PC-9 (cell line): ENCODE data around the gene ABHD16B. TPM values are rescaled to one million over a fixed set of nuclear protein-coding genes. Genes with fewer than 3 reads are reported as not detected.

ENCODE experiments used
- BruUV-seq: library from RNA; stranded (reverse); fragments of 400-500 nt; replicated peaks from 2 replicates; lab custom pipeline; 2021; lab: Mats Ljungman, UMichigan
- CTCF ChIA-PET: fragments of 300-600 bp; sonication (Branson Sonifier 250); formaldehyde crosslinking; loops from one replicate; lab custom pipeline; 2022; ENCODE audit warnings: antibody characterized with exemption; lab: Charles Lee
- POLR2A ChIA-PET: fragments of 300-600 bp; sonication (Branson Sonifier 250); formaldehyde crosslinking; loops from one replicate; lab custom pipeline; 2022; ENCODE audit warnings: antibody characterized with exemption; ENCODE audit not compliant: unreplicated experiment; lab: Charles Lee
- DNase-seq, 2 experiments: peaks; one replicate each; pipeline versions ENCODE4 v3.0.0 to v3.0.0-alpha.2; 2015 to 2022; ENCODE audit warnings: mixed read lengths in 1 of 2
- H2AFZ ChIP-seq: fragments of 200-600 bp; sonication (generic); 2 replicates; pipeline ENCODE4 v1.8.1; 2017; ENCODE audit warnings: antibody characterized with exemption
- H3F3A ChIP-seq: fragments of 200-600 bp; sonication (generic); 2 replicates; pipeline ENCODE4 v1.8.1; 2017; ENCODE audit warnings: antibody characterized with exemption, mild to moderate bottlenecking, low read depth; ENCODE audit not compliant: insufficient read depth
- H3K27ac ChIP-seq: fragments of 200-600 bp; sonication (generic); 2 replicates; pipeline ENCODE4 v1.6.1; 2016; ENCODE audit warnings: mixed run types
- H3K27me3 ChIP-seq: fragments of 200-600 bp; sonication (generic); 2 replicates; pipeline ENCODE4 v1.6.1; 2016; ENCODE audit warnings: low read depth, mixed run types; ENCODE audit not compliant: insufficient read depth
- H3K36me3 ChIP-seq: fragments of 200-600 bp; sonication (generic); 2 replicates; pipeline ENCODE4 v1.6.1; 2016; ENCODE audit warnings: low read depth, mixed run types
- H3K4me1 ChIP-seq: fragments of 200-600 bp; sonication (generic); replicated peaks from 2 replicates; pipeline ENCODE4 v1.6.1; 2016; ENCODE audit warnings: mixed run types; ENCODE audit not compliant: insufficient read depth
- H3K4me2 ChIP-seq: fragments of 200-600 bp; sonication (generic); 2 replicates; pipeline ENCODE4 v1.6.1; 2017; ENCODE audit warnings: mixed run types
- H3K4me3 ChIP-seq: fragments of 200-600 bp; sonication (generic); 2 replicates; pipeline ENCODE4 v1.6.1; 2016; ENCODE audit warnings: mixed run types
- H3K79me2 ChIP-seq: fragments of 200-600 bp; sonication (generic); 2 replicates; pipeline ENCODE4 v1.6.1; 2017; ENCODE audit warnings: low read depth, mixed run types
- H3K9me2 ChIP-seq: fragments of 200-600 bp; sonication (generic); 2 replicates; pipeline ENCODE4 v1.8.1; 2017; ENCODE audit warnings: mild to moderate bottlenecking; ENCODE audit not compliant: insufficient read depth
- H3K9me3 ChIP-seq: fragments of 200-600 bp; sonication (generic); 2 replicates; pipeline ENCODE4 v1.8.1; 2016; ENCODE audit warnings: low read depth; ENCODE audit not compliant: insufficient read depth
- H4K20me1 ChIP-seq: fragments of 200-600 bp; sonication (generic); 2 replicates; pipeline ENCODE4 v1.8.1; 2017; ENCODE audit not compliant: insufficient read depth
- CTCF ChIP-seq: fragments of 200-600 bp; sonication (generic); conservative IDR thresholded peaks from 2 replicates; pipeline ENCODE4 v1.6.1; 2017; ENCODE audit warnings: mixed run types, antibody characterized with exemption, mild to moderate bottlenecking, moderate library complexity
- EZH2 ChIP-seq: fragments of 200-600 bp; sonication (generic); IDR thresholded peaks from 2 replicates; pipeline ENCODE4 v1.8.0; 2017; ENCODE audit warnings: antibody characterized with exemption, low read depth
- intact Hi-C: fragments of 100-400 bp; cut with micrococcal nuclease; formaldehyde crosslinking; loops from one replicate; pipeline ENCODE4 v1.10.0; 2022; ENCODE audit not compliant: unreplicated experiment
- total RNA-seq: library from RNA; stranded (reverse); gene quantifications from 2 replicates; pipeline ENCODE4 v1.2.3, GENCODE V29; 2021

Gene ABHD16B
- total RNA-seq, 1 experiment from 2014 or later: not detected

- H3K27ac ChIP-seq: no peak overlapping the region
- no peaks in the 10 kb centered on the region for H3K4me1 ChIP-seq
- ChIA-PET CTCF (no interaction called here), POLR2A (interaction anchor here (0.6 kb wide), 1 partner anchor 50 kb away, joined by 5 read pairs; no protein-coding TSS in a partner anchor)
- no peak for DNase-seq
- no peaks in the 10 kb centered on the region for H3K79me2 ChIP-seq
- no peaks in the 10 kb centered on the region for H3K9me3 ChIP-seq
- TF ChIP-seq CTCF: no peak
- no peak for TF ChIP-seq EZH2
- H3K36me3 ChIP-seq: no peaks in the 10 kb centered on the region
- no peak overlapping the region for H2AFZ ChIP-seq
- BruUV-seq: no TSS peak
- H3K4me2 ChIP-seq: no peak overlapping the region
- H4K20me1 ChIP-seq: no peaks in the 10 kb centered on the region; the same call in 1 of the 2 replicates
- H3K27me3 ChIP-seq: no peaks in the 10 kb centered on the region
- H3K9me2 ChIP-seq: no peaks in the 10 kb centered on the region
- no peak overlapping the region for H3K4me3 ChIP-seq
- intact Hi-C loops: no loop called here
- H3F3A ChIP-seq: peaks cover 5% of the 10 kb centered on the region; the same call in 1 of the 2 replicates
Measured at GRCh38 chr20:63823691-63824311, 37.5 kb upstream of the ABHD16B start.

- BruUV-seq: no TSS peak
- 0 out of 2 replicates have a peak, but pooled peaks cover 6% of the 10 kb centered on the region for H3K4me1 ChIP-seq
Measured at GRCh38 chr20:63825331-63826118, 35.8 kb upstream of the ABHD16B start.

More at GRCh38 chr20:63825331-63826118, 35.8 kb upstream of the ABHD16B start:
- no peak overlapping the region for H3K4me2 ChIP-seq
- no peaks in the 10 kb centered on the region for H3K36me3 ChIP-seq
- H3K27me3 ChIP-seq: peaks cover 12% of the 10 kb centered on the region
- POLR2A ChIA-PET: no interaction called here
- peaks cover 16% of the 10 kb centered on the region for H3F3A ChIP-seq
- no peak overlapping the region for H2AFZ ChIP-seq
- 0 out of 2 replicates have a peak, but pooled peaks cover 3% of the 10 kb centered on the region for H4K20me1 ChIP-seq
- H3K9me3 ChIP-seq: no peaks in the 10 kb centered on the region
- no peaks in the 10 kb centered on the region for H3K9me2 ChIP-seq
- CTCF ChIA-PET: no interaction called here
- intact Hi-C loops: no loop called here
- DNase-seq: peak in 1 of 2 experiments; percentile 30
- H3K27ac ChIP-seq: no peak overlapping the region
- TF ChIP-seq CTCF (no peak), EZH2 (no peak)
- no peaks in the 10 kb centered on the region for H3K79me2 ChIP-seq
- H3K4me3 ChIP-seq: no peak overlapping the region
